ENCODE data around the gene LRRC4. TPM values are rescaled to one million over a fixed set of nuclear protein-coding genes. Genes with fewer than 3 reads are reported as not detected.

The LRRC4 gene, protein sequence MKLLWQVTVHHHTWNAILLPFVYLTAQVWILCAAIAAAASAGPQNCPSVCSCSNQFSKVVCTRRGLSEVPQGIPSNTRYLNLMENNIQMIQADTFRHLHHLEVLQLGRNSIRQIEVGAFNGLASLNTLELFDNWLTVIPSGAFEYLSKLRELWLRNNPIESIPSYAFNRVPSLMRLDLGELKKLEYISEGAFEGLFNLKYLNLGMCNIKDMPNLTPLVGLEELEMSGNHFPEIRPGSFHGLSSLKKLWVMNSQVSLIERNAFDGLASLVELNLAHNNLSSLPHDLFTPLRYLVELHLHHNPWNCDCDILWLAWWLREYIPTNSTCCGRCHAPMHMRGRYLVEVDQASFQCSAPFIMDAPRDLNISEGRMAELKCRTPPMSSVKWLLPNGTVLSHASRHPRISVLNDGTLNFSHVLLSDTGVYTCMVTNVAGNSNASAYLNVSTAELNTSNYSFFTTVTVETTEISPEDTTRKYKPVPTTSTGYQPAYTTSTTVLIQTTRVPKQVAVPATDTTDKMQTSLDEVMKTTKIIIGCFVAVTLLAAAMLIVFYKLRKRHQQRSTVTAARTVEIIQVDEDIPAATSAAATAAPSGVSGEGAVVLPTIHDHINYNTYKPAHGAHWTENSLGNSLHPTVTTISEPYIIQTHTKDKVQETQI
- 3.4 TPM for total RNA-seq

DNA sequence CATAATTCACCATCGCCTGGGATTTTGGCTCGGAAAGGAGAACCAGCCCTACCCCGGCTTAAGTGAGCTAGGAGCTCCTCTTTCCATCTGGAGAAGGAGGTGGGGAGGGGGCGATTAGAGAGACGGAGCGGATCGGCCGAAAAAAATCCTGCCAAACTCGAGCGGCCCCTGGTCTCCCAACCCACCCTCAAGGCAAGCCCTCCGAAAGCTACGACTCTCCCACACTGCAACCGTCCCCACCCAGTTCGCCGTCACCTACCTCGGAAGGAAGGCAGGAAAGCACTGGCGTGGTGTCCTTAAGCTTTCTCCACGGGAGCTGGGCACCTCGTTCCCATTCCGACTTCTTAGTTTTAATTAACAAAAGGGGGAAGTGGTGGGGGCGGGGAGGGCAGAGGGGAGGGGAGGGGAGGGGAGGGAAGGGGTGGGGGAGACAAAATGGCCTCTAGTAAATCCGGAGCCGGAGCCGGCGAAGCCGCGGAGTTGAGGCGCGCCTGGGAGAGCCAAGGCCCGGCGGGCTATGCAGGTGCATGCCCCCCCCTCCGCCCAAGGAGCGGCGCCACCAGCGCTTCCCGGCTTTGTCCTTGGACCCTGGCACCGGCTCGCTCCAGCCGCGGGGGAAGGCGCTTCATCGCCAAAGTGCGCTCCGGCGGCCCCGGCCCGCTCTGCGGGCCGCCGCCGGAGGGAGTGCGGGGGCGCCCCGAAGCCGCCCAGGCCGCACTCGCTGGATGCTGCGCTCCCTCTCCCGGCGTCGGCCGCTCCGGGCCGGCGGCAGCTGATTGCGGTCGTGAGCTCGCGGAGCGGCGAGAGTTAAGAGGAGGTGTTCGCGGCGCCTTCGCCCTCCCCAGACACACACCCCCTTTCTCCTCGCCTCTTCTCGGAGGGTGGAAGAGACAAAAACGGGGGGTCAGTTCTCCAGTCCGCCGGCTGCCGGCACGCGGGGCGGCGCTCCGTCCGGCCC is at the start of gene LRRC4:
Gene LRRC4 (minus strand): TSS at position 784 of the 958 bp plus-strand sequence. CDS start 797 bp downstream, outside the sequence.

Other genes with a start within 250 kb of the LRRC4 start
- 0.70 TPM for gene LEP, start 209.8 kb upstream of the LRRC4 start, total RNA-seq